ENCODE results near the gene FKBP9.
A peak's percentile ranks its signal among the peaks of the same experiment; 100 is the strongest.
"Not testable (repeated sequence)": the region's sequence is repeated elsewhere in the genome, so short reads cannot be mapped to it uniquely, and the experiment has no call there.

GRCh38 chr7:32998361-32999171, 41.3 kb downstream of the FKBP9 start:
- TF ChIP-seq, protein P1, sequence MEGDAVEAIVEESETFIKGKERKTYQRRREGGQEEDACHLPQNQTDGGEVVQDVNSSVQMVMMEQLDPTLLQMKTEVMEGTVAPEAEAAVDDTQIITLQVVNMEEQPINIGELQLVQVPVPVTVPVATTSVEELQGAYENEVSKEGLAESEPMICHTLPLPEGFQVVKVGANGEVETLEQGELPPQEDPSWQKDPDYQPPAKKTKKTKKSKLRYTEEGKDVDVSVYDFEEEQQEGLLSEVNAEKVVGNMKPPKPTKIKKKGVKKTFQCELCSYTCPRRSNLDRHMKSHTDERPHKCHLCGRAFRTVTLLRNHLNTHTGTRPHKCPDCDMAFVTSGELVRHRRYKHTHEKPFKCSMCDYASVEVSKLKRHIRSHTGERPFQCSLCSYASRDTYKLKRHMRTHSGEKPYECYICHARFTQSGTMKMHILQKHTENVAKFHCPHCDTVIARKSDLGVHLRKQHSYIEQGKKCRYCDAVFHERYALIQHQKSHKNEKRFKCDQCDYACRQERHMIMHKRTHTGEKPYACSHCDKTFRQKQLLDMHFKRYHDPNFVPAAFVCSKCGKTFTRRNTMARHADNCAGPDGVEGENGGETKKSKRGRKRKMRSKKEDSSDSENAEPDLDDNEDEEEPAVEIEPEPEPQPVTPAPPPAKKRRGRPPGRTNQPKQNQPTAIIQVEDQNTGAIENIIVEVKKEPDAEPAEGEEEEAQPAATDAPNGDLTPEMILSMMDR (IDR thresholded peaks at IDR 0.05; ENCODE audit: poor library complexity), result peak; percentile 3
- not testable (repeated sequence) for TF ChIP-seq EZH2phosphoT487 (IDR thresholded peaks at IDR 0.05; ENCODE audit: low read depth, severe bottlenecking, unreplicated experiment); EZH2 (IDR thresholded peaks at IDR 0.05; ENCODE audit: borderline replicate concordance)

Measured in hepatocyte (in vitro differentiated cells).